Measurements from ENCODE around the gene CROT.
"Not testable (repeated sequence)": the region's sequence is repeated elsewhere in the genome, so short reads cannot be mapped to it uniquely, and the experiment has no call there.

The CROT gene, protein sequence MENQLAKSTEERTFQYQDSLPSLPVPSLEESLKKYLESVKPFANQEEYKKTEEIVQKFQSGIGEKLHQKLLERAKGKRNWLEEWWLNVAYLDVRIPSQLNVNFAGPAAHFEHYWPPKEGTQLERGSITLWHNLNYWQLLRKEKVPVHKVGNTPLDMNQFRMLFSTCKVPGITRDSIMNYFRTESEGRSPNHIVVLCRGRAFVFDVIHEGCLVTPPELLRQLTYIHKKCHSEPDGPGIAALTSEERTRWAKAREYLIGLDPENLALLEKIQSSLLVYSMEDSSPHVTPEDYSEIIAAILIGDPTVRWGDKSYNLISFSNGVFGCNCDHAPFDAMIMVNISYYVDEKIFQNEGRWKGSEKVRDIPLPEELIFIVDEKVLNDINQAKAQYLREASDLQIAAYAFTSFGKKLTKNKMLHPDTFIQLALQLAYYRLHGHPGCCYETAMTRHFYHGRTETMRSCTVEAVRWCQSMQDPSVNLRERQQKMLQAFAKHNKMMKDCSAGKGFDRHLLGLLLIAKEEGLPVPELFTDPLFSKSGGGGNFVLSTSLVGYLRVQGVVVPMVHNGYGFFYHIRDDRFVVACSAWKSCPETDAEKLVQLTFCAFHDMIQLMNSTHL

DNA sequence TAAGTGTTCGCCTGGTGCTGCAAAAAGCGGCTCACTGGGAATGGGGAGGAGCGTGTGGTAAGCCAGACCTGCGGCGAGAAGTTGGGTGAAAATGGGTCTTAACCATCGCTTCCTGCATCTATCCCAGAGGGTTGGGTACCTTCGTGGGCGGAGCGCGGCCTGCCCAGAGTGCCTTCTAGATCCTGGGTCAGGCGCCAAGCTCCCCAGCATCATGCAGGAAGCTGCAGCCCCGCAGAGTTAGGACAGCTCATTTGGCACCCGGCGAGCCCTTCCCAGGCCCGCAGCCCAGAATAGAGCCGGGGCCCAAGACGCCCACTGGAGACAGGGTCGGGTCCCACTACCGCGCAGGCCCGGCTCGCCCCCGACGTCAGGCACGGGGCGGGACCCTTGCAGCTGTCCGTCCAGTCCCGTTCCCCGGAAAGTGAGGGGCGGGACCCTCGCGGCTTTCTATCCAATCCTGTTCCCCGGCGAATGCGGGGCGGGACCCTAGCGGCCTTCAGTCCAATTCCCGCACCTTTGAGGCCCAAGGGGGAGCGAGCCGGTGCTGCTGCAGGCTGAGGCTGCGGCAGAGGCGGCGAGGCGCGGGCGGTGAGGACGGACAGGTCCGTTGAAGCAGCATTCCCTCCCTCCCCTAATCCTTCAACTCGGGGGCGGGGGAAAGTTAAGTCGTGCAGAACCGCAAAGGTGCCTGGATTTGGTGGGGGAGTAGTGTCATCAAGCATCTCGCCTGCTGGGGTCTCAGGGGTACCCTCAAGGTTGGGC is at the start of gene CROT:
CROT (plus strand) TSS at position 499 of the 762 bp plus-strand sequence. CDS start 3,405 bp downstream, outside the sequence.
- DNase-seq (ENCODE audit: low read depth, low spot score): peak; percentile 92

DNA sequence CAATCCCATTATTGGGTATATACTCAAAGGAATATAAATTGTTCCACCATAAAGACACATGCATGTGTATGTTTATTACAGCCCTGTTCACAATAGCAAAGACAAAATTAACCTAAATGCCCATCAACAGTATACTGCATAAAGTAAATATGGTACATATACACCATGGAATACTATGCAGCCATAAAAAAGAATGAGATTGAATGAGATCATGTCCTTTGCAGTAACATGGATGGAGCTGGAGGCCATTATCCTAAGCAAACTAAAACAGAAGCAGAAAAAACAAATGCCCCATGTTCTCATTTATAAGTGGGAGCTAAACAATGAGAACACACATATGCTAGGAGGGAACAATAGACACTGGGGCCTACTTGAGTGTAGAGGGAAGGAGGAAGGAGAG is 44.7 kb upstream of the CROT start:
- DNase-seq (ENCODE audit: low read depth, low spot score): no peak

DNA sequence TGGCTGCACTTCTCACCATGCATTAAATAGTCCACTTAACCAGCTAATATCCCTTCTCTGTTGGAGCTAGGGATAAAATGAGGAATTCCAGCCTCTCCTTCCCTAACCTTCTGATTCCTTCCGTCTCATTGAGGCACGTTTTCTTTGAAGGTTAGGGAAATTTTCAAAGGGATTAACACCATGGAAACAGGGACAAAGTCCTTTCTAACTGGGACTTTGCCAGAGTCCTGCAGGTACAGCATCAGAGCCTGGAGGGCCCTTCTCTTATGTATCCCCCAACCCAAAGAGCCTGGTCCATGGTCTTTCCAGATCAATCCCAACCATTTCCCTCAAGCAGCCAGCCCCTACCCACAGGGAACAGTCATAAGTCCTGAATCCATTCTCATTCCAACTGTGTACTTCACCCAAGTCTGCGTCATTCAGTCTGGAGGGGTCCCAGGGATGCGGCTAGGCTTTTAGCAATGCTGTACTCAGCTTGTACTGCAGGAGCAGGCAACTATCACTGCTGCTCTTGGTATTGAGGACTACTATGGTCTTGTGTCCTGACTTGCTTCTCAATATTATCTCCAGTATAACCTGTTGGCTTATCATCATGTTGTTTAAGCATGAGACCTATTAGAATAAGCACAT is 34.6 kb upstream of the CROT start:
- DNase-seq (ENCODE audit: low read depth, low spot score): no peak

- DNase-seq (ENCODE audit: low read depth, low spot score): peak; percentile 28
Measured at GRCh38 chr7:87312215-87312865, 33.1 kb upstream of the CROT start.

GRCh38 chr7:87316097-87316700 is 29.3 kb upstream of the CROT start:
- DNase-seq (ENCODE audit: low read depth, low spot score): no peak

DNA sequence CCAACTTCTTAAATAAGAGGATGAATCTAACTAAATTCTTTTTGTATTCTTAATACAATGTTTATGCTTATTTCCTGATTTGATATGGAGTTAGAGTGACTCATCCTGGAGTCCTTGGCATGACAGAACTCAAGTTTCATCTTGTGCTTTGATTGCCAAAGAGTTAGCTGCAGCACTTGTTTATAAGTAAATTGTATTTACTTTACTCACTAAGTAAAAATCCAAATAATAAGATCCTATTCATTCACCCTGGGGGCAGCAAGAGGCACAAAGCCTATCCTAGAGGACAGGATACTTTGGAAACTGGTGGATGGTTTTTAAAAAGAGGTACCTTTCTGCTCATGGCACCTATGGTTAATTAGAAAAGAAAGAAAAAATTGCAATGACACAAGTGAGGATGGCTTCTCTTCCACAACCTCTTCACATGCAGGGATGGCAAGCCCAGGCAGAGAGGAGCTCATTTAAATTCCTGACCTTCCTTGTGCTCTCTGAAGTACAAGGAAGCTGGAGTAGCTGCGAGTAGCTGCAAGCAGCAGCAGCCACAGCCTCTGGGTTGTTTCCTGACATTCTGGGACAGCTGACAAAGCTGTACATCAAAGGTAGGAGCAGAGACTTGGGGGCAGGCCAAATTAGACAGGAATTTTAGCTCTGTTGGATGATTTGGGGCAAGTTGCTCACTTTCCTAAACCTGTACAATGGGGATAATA is 28.5 kb upstream of the CROT start:
- DNase-seq (ENCODE audit: low read depth, low spot score): no peak

- DNase-seq (ENCODE audit: low read depth, low spot score): no peak
Measured at GRCh38 chr7:87317691-87318245, 27.7 kb upstream of the CROT start.

- no peak for DNase-seq (ENCODE audit: low read depth, low spot score)
Measured at GRCh38 chr7:87318741-87319140, 26.7 kb upstream of the CROT start.

GRCh38 chr7:87319154-87319581 is 26.3 kb upstream of the CROT start:
- DNase-seq (ENCODE audit: low read depth, low spot score): not testable (repeated sequence)

DNA sequence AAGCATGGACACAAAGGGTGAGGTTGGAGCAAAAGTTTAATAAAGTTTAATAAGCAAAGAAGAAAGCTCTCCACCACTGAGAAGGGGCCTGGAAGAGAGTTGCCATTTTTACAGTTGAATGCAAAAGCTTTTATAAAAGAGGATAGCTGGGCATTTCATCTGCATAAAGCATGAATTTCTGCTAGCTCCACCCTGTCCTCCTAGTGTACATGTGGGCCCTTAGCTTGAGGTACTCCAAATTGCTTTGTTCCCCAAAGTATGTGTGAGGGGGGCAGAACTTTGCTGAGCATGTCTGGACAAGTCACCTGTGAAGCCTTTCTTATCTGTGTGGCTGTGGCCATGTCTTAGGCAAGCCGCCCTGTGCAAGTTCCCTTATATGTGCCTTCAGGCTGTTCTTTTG is 22.6 kb upstream of the CROT start:
- no peak for DNase-seq (ENCODE audit: low read depth, low spot score)

DNA sequence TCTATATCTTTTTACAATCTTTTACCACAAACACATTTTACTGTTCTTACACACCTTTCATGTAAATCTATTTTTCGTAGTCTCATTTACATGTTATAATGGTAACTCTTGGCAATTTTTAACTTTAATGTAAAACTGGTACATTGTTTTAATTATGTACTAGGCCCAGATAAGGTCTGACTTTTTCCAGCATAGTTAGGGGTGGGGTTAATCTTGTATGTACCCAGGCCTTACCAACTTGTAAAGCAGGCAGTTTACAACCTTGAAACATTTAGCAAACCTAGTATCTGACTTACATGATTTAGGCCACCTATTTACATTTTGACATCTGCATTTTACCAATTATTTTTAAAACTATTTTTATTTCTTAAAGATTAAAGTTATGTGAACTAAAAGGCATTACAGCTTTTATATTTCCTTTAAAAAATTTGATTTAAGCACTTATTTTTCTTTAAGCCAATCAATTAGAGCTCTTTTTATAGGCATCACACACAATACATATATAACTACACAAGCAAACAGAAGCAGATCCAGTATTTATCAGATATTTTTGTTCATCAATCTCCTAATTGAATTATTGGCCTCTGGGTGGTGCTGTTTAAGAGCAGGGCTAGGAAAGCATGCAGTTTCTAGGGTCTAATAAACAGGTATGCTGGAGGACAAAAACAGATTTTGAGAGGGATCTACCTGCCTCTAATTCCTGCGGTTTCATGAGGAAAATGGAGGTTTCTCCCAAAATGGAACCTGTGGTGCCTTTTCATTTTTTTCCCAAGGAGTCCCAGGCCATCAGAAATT is 19.7 kb upstream of the CROT start:
- DNase-seq (ENCODE audit: low read depth, low spot score): no peak

GRCh38 chr7:87328281-87328680 is 17.2 kb upstream of the CROT start:
- DNase-seq (ENCODE audit: low read depth, low spot score): no peak

- no peak for DNase-seq (ENCODE audit: low read depth, low spot score)
Measured at GRCh38 chr7:87330316-87330715, 15.1 kb upstream of the CROT start.

- DNase-seq (ENCODE audit: low read depth, low spot score): no peak
Measured at GRCh38 chr7:87330942-87331341, 14.5 kb upstream of the CROT start.

DNA sequence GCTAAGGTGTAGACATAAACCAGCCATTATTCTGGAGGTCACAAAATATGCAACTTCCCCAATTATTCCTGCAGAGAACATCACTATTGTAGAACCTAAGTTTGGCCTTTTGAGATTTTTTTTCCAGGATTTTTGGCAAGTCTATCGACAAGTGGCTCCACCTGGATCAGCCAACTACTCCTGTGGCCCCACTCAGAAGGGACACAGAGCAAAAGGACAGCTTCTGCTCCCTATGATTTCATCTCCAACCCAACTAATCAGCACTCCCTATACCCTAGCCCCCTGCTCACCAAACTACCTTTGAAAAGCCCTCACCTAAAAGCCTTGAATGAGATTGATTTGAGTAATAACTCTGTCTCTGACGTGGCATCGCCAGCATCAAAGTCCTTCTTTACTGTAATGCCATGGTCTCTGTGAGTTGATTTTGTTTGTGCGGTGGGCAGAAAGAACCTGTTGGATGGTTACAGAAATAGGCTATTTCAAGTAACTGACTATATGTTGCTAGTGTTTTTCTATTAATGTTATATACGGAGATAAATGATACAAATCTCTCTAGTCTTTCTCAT is 13.7 kb upstream of the CROT start:
- no peak for DNase-seq (ENCODE audit: low read depth, low spot score)

GRCh38 chr7:87332321-87332720 is 13.1 kb upstream of the CROT start:
- DNase-seq (ENCODE audit: low read depth, low spot score): no peak

- no peak for DNase-seq (ENCODE audit: low read depth, low spot score)
Measured at GRCh38 chr7:87336136-87336535, 9.3 kb upstream of the CROT start.

GRCh38 chr7:87337331-87337730 is 8.1 kb upstream of the CROT start:
- DNase-seq (ENCODE audit: low read depth, low spot score): no peak

GRCh38 chr7:87339373-87339897 is 6.0 kb upstream of the CROT start:
- no peak for DNase-seq (ENCODE audit: low read depth, low spot score)
